Hematopoietic multipotent progenitor cell treated with erythropoietin and hydrocortisone succinate and interleukin-3 and kit ligand, for 15 days (in vitro differentiated cells): ENCODE measurements around the gene UBALD2.
"Not testable (repeated sequence)": the region's sequence is repeated elsewhere in the genome, so short reads cannot be mapped to it uniquely, and the experiment has no call there.

Experiments used
- DNase-seq: peaks from one replicate; pipeline ENCODE4 v3.0.0-alpha.2; 2015; ENCODE audit warnings: low spot score

Gene UBALD2

GRCh38 chr17:76278268-76278908 is 13.2 kb downstream of the UBALD2 start:
- DNase-seq = no peak

GRCh38 chr17:76278952-76279741 is 14.0 kb downstream of the UBALD2 start:
- DNase-seq = peak; percentile 84

GRCh38 chr17:76279742-76280287 is 14.7 kb downstream of the UBALD2 start:
- DNase-seq = no peak

GRCh38 chr17:76280650-76281049 is 15.5 kb downstream of the UBALD2 start:
- DNase-seq = no peak

- no peak for DNase-seq
These were observed 16.6 kb downstream of the UBALD2 start for GRCh38 chr17:76281573-76282371.

- DNase-seq = no peak
These were observed 27.4 kb downstream of the UBALD2 start for GRCh38 chr17:76292567-76292966.

- no peak for DNase-seq
These were observed 28.0 kb downstream of the UBALD2 start for GRCh38 chr17:76293106-76293505.

GRCh38 chr17:76296186-76296585 is 31.0 kb downstream of the UBALD2 start:
- no peak for DNase-seq

- DNase-seq = no peak
These were observed 31.7 kb downstream of the UBALD2 start for GRCh38 chr17:76296889-76297288.

- DNase-seq = no peak
These were observed 32.3 kb downstream of the UBALD2 start for GRCh38 chr17:76297436-76297835.

- no peak for DNase-seq
These were observed 39.3 kb downstream of the UBALD2 start for GRCh38 chr17:76304226-76305134.

- DNase-seq = not testable (repeated sequence)
These were observed 39.9 kb downstream of the UBALD2 start for GRCh38 chr17:76305135-76305454.

- no peak for DNase-seq
These were observed 42.3 kb downstream of the UBALD2 start for GRCh38 chr17:76307299-76307965.

- DNase-seq = no peak
These were observed 42.8 kb downstream of the UBALD2 start, which contains the start of gene QRICH2 for GRCh38 chr17:76307966-76308338. QRICH2 (minus strand) TSS chr17:76308276; CDS start chr17:76307998, 278 bp downstream.

GRCh38 chr17:76309461-76309860 is 44.3 kb downstream of the UBALD2 start:
- no peak for DNase-seq

GRCh38 chr17:76312735-76313134 is 47.6 kb downstream of the UBALD2 start:
- DNase-seq = no peak

- no peak for DNase-seq
These were observed 49.5 kb downstream of the UBALD2 start for GRCh38 chr17:76314392-76315227.

- no peak for DNase-seq
These were observed 52.4 kb downstream of the UBALD2 start for GRCh38 chr17:76317535-76317934.

GRCh38 chr17:76318586-76318985 is 53.4 kb downstream of the UBALD2 start:
- no peak for DNase-seq
